GM18868 (cell line): ENCODE results near the gene IGDCC3.

ENCODE experiments used
- ATAC-seq: cut with Tn5 transposase; IDR thresholded peaks from one replicate; pipeline ENCODE4 v1.9.1; 2021; ENCODE audit warnings: mild to moderate bottlenecking, moderate library complexity; ENCODE audit not compliant: unreplicated experiment

IGDCC3 gene

DNA sequence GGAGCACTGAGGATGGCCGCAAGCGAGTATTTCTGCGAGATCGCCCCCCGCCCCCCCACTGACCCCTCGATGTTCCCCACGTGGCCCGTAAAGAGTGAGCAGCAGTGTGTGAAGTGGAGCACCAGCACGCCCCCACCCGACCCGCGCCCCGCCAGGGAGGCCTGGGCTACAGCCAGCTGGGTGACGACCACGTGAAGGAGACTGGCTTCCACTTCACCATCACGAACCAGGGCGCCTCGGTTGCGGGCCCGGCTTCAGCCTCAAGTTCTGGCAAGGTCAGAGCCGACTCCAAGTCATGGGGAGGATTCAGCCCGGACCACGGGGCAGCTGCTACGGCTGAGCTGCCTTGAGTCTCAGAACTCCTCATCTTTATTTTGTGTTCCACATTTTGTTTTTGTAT, 75.7 kb downstream of the IGDCC3 start:
- no peak for ATAC-seq

GRCh38 chr15:65300924-65301441, 76.8 kb downstream of the IGDCC3 start:
- ATAC-seq, result no peak

GRCh38 chr15:65298731-65299130, 79.1 kb downstream of the IGDCC3 start:
- no peak for ATAC-seq

DNA sequence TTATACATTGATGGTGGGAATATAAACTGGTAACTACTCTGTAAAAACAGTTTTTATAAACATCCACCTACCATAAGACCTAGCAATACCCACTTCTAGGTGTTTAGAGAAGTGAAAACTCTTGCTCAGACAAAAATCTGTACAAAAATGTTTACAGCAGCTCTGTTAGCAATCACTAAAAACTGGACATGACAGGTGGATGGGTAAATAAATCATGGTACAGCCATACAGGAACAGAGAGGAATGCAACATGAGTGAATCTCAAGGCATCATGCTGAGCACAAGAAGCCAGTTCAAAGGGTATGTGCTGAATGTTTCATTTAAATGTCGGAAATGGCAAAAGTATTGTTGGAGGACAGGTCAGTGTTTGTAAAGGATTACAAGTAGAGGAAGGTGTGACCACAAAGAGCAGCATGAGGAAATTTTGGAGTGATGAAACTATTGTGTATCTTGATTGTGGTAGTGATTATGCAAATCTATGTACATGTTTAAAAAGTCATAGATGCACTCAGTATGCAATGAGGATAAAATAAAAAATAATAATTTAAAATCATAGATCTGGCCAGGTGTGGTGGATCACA, 84.8 kb downstream of the IGDCC3 start:
- no peak for ATAC-seq

DNA sequence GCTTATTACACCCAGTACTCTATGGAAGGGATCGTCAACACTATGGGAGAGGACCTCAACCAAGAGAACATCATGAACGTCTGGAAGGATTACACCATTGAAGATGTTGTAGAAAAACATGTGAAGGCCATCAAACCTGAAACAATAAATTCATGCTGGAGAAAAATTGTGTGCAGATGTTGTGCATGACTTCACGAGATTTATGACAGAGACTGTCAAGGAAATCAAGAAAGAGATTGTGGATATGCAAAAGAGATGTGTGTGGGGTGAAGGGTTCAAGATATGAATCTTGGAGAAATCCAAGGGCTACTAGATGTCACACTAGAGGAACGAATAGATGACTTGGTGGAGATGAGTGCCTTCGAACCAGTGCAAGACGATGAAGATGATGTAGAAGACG, 87.6 kb downstream of the IGDCC3 start:
- ATAC-seq, result no peak

DNA sequence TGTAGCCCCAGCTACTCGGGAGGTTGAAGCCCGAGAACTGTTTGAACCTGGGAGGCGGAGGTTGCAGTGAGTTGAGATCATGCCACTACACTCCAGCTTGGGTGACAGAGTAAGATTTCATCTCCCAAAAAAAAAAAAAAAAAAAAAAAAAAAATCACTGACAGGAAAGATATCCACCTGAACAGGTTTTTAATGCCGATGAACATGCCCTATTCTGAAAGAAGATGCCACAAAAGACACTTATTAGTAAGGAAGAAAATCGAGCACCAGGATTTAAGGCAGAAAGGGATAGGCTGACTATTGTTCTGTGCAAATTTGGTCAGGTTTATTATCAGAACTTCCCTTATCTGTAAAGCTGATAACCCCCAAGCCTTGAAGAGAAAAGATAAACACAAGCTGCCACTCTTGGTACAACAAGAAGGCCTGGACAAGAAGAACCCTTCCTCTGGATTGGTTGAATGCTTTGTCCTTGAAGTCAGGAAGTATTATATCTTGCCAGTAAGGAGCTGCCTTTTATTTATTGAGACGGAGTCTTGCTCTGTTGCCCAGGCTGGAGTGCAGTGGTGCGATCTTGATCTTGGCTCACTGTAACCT, 88.4 kb downstream of the IGDCC3 start:
- no peak for ATAC-seq

DNA sequence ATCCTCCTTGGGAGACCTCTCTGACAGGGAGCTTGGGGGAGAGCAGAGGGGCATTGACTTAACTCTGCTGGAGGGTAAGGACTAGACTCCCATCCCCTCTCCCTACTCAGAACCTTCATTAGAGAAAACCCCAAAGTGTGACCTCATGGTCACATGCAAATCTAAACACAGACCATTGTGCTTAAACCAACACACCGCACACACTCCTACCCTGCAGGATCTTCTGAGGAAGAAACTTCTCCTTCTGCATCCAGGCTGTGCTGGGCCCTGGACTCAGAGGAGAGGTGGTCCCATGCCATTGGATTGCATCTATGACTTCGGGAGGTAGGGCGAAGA, 90.3 kb downstream of the IGDCC3 start:
- ATAC-seq, result no peak

- ATAC-seq, result peak; percentile 94
Measured at GRCh38 chr15:65286704-65287519, 90.9 kb downstream of the IGDCC3 start, which contains the start of gene PARP16. TSS of gene PARP16 (minus strand) at chr15:65286883. CDS start at chr15:65286426, 457 bp downstream.

DNA sequence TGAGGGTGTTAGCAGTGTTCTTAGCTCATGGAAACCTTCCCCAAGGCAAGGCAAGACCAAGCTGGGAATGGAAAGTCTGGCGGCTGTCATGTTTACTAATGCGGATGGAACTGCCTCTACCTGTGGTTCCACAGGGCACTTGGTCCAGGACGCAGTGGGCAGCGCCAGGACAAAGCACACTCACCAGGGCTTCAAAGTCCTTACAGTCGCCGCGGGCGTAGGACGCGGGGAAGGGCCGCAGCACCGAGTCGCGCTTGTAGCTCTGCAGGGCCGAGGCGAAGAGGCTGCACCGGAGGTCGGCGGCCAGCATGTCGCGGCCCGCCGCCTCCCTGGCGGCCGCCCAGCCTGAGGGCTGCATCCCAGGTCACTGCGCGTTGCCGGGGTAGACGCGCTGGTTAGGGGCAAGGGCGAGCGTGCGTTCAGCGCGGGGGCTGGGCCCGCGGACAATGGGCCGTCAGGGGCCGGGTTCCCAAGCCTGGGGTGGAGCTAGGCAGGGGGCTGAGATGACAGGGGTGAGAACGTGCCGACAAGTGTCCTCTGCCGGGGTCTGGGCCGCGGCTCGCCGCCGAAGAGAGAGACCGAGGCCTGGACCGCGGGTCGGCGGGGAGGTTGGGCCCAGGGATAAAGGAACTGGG, 91.6 kb downstream of the IGDCC3 start:
- peak; percentile 20 for ATAC-seq

DNA sequence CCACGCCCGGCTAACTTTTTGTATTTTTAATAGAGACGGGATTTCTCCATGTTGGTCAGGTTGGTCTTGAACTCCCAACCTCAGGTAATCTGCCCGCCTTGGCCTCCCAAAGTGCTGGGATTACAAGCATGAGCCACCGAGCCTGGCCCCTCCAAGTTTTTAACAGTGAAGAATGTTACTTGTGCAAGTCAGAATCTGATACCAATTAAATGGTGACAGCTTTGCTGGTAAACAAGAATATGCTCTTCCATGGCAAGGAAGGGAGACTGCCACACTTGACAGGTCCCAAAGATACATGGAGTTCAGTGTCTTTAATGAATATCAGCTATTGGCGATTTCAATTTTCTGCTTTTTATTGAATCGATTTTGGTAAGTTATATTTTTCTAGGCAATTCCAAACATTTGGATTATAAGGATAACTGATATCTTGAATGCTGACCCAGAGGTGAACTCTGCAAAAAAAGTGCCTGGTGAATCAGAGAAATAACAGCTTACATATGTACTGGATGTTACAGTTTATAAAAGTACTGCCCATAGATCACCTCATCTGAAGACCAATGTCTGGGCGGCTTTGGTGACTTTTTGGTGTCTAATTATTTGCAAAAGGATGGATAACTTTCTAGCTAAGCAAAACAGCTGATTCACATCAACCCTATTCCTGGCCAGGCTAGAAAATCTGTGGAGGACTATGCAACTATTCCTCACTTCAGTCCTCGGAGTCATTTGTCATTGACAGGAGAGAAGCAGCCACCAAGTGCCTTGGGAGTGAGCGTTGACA, 92.3 kb downstream of the IGDCC3 start:
- ATAC-seq, result no peak

GRCh38 chr15:65278480-65278879, 99.3 kb downstream of the IGDCC3 start:
- no peak for ATAC-seq
